GM21381 (cell line): Measurements from ENCODE around the gene S1PR4.

ENCODE experiments used
- ATAC-seq: cut with Tn5 transposase; IDR thresholded peaks from one replicate; pipeline ENCODE4 v1.9.1; 2021; ENCODE audit warnings: mild to moderate bottlenecking, moderate library complexity; ENCODE audit not compliant: unreplicated experiment

S1PR4 gene

GRCh38 chr19:3178377-3178972 lies at the start of gene S1PR4:
TSS of gene S1PR4 (plus strand) at chr19:3178769. CDS start at chr19:3178793, 24 bp downstream.
- ATAC-seq: no peak

GRCh38 chr19:3129112-3129511 lies 49.5 kb upstream of the S1PR4 start:
- no peak for ATAC-seq

- no peak for ATAC-seq
Observed at GRCh38 chr19:3131168-3131567, 47.4 kb upstream of the S1PR4 start.

GRCh38 chr19:3132971-3133792 lies 45.4 kb upstream of the S1PR4 start:
- peak; percentile 55 for ATAC-seq

- peak; percentile 17 for ATAC-seq
Observed at GRCh38 chr19:3133793-3134116, 44.8 kb upstream of the S1PR4 start.

GRCh38 chr19:3135961-3136683 lies 42.4 kb upstream of the S1PR4 start, which contains the start of gene GNA15:
TSS of gene GNA15 (plus strand) at chr19:3136033. CDS start at chr19:3136451, 418 bp downstream.
- no peak for ATAC-seq

GRCh38 chr19:3136684-3137055 lies 41.9 kb upstream of the S1PR4 start:
- no peak for ATAC-seq

GRCh38 chr19:3137119-3137518 lies 41.5 kb upstream of the S1PR4 start:
- ATAC-seq: no peak

- no peak for ATAC-seq
Observed at GRCh38 chr19:3138268-3138667, 40.3 kb upstream of the S1PR4 start.

- no peak for ATAC-seq
Observed at GRCh38 chr19:3140667-3141038, 37.9 kb upstream of the S1PR4 start.

- ATAC-seq: no peak
Observed at GRCh38 chr19:3142292-3142670, 36.3 kb upstream of the S1PR4 start.

- ATAC-seq: no peak
Observed at GRCh38 chr19:3142781-3143337, 35.7 kb upstream of the S1PR4 start.

GRCh38 chr19:3145909-3146676 lies 32.5 kb upstream of the S1PR4 start:
- ATAC-seq: no peak

GRCh38 chr19:3146677-3147100 lies 31.9 kb upstream of the S1PR4 start:
- ATAC-seq: no peak

- no peak for ATAC-seq
Observed at GRCh38 chr19:3148503-3148902, 30.1 kb upstream of the S1PR4 start.

GRCh38 chr19:3149089-3149488 lies 29.5 kb upstream of the S1PR4 start:
- ATAC-seq: no peak

- ATAC-seq: no peak
Observed at GRCh38 chr19:3149526-3150505, 28.8 kb upstream of the S1PR4 start.

GRCh38 chr19:3150739-3151329 lies 27.7 kb upstream of the S1PR4 start:
- no peak for ATAC-seq
